SHP77 (cell line): ENCODE data around the gene RNF186.
A peak's percentile ranks its signal among the peaks of the same experiment; 100 is the strongest.
"Not testable (repeated sequence)": the region's sequence is repeated elsewhere in the genome, so short reads cannot be mapped to it uniquely, and the experiment has no call there.

Source experiments
- DNase-seq, 2 experiments: peaks; one replicate each; lab custom pipeline; 2025; lab: John Stamatoyannopoulos, UW

The RNF186 gene

DNA sequence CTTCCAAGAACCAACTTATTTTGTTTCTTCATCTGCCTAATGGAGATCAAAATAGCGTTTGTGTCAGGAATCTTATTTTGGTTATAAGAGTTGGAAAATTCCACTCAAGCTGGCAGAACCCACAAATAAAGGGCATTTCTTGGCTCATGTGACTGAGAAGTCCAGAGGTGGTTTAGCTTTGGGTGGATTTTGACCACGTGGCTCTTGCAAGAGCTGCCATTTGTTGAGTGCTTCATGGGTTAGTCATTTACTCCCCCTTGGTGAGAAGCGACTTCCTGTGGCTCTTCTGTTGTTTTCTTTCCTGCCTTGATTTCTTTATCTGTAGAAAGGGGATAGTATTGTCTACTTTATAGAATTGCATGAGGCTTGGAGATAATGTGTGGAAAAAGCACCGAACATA is 9.5 kb upstream of the RNF186 start:
- DNase-seq, result no peak

DNA sequence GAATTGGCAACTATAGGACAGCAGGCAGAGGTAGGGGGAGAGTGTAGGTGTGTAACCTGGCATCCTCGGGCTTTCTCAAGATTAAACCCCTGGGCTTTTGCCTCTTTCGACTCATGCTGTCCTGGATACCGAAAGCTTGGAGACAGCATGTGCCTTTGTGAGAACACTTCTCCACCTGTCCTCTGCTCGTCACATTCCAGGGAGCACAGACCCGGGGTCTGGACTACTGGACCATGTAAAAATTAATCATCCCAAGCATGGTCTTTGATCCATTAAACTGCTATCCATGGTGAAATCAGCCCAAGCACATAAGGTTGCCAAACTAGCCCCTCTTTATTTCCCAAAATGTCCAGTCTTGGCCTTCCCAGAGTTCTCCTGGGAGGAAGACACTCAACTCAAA is 9.0 kb upstream of the RNF186 start:
- DNase-seq, result no peak

DNA sequence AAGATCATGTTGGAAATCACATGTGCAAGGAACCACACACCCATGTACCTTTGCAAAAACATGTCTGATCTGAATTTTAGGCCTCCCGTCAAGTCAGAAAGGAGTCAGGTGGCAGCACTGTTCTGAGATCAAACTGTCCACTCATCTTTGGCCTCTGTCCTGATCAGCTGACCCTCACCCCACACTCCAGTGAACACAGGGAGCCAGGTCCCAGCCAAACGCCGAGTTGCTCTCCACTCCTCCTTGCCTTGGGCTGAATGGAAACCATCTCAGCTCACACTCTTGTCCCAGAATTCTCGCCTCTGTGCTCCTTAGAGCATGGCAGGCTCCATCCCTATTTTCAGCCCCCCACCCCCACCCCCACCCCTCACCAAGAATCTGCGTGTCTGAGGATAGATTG is 4.6 kb upstream of the RNF186 start:
- no peak for DNase-seq

DNA sequence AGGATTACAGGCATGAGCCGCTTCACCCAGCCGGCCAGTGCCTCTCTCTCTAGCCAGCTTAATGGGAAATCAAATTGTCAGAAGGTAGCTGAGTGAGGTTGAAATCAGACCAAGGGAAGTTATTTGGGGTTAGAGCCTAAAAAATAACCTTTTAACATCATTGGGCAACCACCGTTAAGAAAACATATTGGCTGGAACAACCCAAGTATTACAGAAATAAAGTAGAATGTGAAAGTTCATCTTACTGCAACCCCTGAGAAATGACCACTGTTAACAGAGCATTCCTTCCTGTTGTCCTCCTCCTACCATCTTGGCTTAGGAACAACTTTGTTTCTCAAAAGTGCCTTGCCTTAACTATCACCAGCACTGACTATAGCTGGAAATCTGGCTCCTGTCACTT is 3.2 kb upstream of the RNF186 start:
- no peak for DNase-seq

DNA sequence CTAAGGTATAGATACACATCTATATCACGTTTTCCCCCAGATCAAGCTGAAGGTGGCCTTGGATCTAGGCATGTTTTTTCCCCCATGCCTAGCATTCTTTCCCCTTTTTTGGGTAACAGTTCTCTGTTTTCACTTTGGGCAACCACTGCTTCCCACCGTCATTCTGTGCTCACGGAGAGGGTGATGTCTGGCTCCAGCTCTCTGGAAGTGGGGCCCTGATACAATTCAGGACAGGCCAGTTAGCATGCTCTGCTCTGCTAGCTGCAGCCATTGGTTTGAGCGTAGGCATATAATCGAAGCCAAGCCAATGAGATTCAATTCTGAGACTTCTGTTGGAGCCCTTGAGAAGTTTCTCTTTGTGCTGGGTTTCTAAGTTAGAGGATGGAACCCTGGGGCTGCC is 2.1 kb upstream of the RNF186 start:
- DNase-seq, result no peak

DNA sequence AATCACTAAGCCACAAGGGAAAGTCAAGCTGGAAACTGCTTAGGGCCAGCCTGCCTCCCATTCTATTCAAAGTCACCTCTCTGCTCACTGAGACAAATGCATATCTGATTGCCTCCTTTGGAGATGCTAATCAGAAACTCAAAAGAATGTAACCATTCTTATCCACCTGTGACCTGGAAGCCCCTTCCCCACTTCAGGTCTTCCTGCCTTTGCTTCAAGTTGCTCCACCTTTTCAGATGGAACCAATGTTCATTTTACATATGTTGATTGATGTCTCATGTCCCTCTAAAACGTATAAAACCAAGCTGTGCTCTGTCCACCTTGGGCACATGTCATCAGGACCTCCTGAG is 1.6 kb upstream of the RNF186 start:
- not testable (repeated sequence) for DNase-seq

DNA sequence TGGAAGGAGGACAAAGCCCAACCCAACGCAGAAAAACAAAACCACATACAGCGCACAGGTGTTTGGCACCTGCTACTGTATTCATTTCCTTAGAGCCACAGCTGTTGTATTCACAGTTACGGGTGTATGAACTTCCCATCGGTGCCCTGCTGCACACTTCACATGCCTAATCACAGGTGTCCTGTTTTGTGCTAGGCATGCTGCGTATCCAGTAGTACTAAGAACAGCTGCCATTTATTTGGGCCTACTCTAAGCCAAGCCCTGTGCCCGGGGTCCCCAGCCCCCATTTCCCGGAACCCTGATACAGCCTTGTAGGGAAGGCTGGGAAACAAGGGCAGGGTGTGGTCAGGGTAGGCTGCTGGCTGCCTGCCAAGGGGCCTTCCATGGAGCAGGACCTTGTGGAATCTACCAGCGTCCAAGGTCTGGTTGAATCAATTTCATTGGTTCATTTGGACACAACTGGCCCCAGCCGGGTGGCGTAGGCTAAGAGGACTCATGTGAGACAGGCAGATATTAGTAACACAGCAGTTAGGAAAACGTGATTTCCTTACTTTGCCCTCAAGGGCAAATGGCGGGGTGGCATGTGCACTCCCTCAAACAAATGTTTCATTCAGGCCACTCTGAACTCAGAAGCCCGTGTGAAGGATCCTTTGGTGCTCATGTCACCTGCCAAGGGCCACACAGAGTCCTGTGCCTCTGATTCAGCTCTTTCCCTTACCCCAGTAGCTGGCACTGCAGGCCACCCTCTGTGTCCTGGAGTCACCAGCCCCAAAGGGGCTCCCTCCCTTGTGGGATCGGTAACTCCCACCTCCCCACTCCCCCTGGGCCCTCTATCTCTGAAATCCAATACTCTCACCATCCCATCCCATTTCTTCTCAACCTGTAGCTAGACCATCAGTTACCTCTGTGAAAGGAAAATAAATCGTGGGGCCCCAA is 986 bp upstream of the RNF186 start:
- peak in 1 of 2 experiments; percentile 49 for DNase-seq

DNA sequence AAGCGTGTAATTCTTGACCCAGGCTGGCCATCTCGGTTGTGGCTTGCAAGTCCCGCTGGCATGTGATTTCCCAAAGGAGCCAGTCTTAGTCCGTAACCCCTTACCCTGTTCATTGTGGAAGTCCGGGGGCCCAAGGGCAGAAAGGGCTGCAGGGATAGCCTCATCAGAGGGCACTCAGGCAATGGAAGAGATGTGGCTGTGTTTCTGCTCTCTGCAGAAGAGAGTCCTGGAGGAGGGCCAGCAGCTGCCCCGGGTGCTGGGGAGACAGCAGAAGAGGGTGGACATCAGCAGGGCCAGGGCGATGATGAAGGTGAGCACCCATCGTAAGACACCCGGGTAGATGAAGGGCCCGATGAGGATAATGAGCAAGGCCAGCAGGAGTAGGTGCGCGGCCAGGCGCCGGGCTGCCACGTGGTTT is 830 bp downstream of the RNF186 start:
- no peak for DNase-seq

DNA sequence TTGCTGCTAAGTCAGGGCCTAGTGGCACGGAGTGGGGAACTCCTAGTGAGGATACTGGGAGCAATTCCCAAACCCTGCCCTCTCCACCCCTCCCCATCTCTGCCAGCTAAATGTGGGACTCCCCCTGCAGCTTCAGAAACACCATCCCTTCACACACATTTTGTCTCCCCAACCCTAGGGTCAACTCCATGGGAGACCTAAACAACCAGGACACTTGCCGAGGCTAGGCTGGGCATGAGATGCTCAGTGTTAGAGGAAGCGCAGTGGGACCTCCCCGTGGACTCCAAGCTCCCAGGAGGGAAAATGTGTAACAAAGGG is 1.5 kb downstream of the RNF186 start:
- no peak for DNase-seq

DNA sequence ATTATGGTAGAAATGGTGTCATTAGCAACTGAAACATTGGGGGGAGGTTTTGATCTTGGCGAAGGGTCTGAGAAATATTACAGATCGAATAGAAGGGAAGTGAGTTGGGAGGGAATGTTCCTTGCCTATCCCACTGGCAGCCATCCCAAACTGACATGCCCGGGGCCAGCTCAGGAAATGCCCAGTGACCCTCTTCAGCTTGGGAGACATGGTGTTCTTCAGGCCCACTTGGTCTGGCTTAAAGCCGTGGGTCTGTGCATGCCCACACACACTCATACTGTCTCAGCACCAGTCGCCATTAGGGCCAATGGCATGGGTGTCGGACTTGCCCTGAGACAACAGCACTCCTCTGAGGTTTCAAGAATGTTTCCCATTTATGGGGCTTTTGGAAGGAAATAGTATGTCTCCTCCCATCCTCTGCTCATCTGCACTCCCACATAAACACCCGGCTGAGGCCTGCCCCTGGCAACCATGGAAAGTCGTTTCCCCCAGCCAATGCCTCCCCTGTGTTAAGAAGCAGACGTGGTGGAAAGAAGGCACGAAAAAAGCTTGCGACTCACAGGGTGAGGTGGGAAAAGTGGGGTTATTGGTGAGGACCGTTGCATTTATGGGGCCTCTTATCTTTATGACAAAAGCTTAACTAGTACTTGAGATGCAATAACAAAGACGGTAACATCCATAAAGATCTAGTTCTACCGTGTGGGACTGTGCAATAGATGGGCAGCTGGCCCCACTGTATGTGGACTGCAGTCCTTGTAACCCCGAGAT is 2.0 kb downstream of the RNF186 start:
- no peak for DNase-seq

DNA sequence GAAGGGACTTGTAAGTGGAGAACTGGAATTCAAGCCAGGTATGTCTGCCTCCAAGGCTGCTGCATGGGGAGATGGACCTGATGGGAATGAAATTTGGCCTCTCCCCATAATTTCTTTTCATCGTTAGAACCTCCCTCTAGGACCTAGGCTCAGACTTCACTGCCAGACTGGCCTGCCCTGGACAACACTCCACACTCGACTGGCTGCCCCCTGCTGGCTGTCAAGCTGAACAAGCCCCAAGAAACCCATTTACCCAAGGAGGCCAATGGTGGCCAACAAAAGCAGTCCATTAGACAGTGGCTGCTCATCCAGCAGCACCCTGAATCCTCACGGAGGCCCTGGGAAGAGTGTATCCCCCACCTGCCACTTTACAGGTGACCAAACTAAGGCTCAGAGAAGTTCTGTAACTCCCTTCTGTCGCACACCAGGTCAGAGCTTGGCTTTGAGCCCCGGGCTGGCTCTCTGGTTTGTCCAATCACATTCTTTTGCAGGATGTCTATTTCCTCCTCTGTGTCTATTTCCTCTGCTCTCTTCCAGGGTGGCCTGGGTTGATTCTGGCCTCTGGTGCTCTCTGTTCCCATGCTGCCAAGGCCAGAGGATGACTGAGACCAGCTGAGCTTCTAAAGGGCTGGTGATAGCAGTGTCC is 3.8 kb downstream of the RNF186 start:
- peak in 1 of 2 experiments; percentile 15 for DNase-seq

DNA sequence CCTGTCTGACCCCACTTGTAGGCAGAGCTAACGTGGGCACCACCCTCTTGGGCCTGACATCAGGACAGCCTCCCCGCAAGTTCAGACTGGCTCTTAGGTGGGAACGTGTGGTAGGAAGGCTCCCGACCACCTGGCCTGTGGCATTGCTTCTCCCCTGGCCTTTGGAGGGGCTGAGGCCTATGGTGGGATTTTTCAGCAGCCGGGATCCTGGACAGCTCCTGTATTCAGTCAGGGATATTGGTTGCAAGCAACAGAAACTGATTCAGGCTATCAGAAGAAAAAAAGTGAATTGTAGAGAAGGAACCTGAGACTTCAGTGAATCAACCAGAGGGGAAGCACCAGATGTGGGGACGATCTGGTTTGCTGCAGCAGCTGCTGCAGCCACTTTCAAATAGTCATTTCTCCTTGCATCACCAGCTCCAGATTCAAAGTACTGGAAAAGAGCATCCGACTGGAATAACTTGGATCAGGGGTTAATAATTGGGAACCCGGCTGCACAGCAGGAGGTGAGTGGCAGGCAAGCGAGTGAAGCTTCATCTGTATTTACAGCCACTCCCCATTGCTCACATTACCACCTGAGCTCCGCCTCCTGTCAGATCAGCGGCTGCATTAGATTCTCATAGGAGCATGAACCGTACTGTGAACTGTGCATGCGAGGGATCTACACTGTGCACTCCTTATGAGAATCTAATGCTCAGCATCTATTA is 5.9 kb downstream of the RNF186 start:
- no peak for DNase-seq

DNA sequence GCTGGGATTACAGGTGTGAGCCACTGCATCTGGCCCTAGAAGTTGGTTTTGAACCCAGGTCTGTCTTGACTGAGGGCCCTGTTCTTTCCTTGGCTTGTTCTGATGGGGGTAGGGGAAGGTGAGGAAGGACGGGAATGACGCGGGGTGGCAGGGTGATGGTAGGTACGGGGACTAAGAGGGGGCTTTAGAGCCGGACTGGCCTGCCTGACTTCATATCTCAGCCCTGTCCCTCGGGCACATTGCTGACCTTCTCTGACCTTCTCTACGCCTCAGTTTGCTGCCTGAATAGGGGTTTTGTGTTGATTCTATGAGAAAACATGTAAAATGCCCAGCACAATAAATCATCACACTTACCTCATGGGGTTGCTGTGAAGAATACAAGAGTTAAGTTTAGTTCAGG is 6.7 kb downstream of the RNF186 start:
- DNase-seq, result no peak

DNA sequence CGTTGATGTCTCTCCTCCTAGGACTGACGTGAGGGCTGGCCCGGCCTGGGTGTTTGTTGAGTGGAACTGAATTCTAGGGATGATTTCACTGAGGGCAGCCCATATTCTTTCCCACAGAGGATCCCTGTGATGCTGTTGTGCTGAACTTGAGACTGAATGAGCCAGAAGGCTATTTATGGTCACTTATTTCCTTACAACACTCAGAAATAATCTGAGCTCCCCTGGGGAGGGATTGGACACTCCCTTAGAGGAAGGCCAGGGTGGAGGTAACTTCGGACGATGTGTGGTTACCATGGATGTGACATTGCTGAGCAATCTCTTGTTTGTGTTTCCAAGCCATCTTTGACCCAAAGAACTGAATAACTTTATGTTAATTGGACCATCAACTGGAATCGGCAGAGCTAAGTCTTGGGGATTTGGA is 10.2 kb downstream of the RNF186 start:
- DNase-seq, result no peak

DNA sequence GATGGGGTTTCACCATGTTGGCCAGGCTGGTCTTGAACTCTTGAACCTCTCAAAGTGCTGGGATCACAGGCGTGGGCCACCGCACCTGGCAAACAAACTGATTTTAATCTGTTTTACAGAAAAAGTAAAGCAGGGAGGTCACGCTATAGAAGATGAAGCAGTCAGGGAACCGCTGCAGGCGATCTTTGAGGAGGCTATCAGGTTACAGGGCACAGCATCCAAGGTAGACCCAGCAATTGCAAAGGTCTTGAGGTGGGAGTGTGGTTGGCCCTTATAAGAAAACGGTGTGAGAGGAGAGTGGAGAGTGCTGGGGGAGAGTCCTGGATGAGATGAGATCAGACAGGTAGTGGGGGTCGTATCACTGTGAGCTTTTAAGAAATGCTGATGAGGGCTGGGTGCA is 12.8 kb downstream of the RNF186 start:
- no peak for DNase-seq

DNA sequence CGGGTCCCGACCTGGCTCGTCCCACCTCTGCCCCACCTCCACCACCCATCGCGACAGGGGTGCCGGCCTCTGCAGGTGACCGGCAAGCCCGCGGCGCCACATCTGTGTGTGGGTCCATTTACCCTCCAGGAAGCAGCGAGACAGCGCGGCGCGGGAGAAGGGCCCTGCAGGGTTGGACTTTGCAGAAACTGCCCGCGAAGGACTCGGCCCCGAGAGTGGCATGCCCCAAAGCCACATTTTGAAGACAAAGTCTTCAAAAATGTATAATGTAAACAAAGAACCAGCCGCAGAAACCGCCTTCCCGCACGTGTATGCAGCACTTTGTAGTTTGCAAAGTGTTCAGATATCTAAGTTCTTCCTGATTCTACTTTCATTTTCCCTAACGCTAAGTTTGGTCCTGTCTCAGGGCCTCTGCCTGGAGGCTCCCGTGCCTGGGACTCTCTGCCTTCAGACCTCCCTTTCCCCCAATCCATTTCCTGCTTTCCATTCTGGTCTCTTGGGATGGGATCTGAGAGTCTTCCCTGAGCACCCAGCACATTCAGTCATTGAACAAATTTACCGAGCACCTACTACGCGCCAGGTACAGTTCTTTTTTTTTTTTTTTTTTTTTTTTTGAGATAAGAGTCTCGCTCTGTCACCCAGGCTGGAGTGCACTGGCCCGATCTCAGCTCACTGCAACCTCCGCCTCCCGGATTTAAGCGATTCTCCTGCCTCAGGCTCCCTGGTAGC is 14.8 kb downstream of the RNF186 start:
- DNase-seq, result no peak

DNA sequence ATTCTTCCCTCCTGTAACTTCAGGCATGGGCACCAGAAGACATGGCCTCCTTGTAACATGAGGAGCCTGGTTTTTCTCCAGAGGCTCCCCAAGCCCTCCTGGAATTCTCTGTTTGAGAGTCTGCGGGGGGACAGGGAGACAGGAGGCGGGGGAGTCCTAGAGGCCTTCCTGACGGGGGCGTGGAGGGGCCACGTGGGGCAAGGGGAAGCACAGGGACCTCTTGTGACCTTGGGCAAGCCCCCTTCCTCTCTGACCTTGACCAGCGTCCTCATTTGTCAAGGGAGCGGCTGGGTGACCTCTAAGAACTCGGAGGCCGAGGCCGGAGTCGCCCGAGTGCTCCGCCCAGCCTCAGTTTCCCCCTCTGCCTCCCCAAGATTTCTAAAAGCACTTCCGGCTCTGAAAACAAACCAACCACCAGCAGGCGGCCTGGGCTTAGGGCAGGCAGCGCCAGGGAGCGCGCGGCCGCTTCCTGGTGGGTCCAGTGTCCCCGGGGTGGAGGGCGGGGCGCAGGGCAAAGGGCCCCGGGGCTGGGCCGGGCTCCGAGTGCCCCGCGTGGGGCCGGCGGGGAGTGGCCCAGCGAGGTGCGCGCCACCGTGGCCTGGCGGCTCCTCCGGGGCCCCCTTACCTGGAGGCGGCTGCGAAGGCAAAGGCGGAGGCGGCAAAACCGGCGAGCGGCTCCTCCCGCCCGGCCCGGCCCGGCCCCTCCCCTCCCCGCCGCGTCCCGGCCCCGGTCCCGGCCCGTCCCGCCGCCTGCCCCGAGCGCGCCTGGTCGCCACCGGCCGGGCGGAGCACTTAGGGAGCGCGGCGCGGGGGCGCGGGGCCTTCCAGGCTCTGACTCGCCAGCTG is 15.6 kb downstream of the RNF186 start, which contains the start of gene TMCO4:
TSS of gene TMCO4 (minus strand) at position 687 of the 846 bp plus-strand sequence. CDS start 19,158 bp downstream, outside the sequence.
- DNase-seq, result no peak

DNA sequence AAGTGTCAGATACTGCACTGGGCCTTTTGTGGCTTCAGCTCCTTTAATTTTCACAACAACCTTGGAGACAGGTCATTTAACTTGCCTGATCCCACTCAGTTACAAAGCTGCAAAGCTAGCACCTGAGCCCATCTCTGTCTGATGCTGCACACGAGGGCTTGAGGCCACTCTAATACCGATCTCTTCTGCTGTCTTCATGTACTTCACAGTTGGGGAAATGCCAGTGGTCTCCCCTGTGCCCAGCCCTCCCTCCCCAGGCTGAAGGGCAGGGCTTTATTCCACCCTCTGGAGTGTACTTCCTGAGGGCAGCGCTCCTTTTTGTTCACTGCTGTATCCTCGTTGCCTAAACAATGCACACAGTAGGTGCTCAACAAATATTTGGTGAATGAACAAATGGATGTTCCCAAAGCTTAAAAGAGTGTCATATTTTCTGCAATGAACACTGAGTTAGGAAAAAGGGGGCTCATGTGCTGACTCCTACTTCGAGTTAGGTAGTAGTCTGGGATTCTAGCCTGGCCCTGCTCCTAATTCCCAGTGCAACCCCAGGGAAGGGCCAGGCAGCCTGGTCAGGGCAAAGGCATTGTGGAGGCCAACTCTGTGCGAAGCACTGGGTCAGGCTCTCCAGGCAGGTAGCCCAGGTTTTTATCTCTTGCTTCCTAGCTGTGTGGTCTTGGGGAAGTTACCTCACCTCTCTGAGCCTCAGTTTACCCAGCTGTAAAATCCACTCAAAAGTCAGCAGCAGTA is 16.4 kb downstream of the RNF186 start:
- DNase-seq, result no peak

DNA sequence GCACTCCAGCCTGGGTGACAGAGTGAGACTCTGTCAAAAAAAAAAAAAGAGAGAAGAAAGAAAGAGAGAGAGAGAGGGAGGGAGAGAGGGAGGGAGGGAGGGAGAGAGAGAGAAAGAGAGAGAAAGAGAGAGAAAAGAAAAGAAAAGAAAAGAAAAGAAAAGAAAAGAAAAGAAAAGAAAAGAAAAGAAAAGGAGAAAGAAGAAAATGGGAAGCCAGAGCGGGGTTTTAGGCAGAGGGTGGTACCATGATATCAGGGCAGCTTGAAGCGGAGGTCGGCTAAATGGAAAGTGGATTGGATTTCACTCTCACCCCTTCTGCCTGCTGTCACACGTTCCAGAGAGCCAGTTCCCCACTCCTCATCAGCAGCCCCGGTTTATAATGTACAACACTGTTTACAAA is 17.3 kb downstream of the RNF186 start:
- DNase-seq, result no peak

DNA sequence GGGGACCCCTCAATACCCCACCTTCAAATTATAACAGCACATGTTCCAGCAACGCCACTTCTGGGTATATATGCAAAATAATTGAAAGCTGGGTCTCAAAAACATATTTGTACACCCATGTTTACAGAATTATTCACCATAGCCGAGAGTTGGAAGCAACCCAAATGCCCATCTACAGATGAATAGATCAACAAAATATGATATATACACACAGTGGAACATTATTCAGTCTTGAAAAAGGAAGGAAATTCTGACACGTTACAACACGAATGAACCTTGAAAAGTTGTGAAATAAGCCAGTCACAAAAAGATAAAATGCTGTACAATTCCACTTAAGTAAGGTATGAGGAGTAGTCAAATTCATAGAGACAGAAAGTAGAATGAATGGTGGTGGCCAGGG is 20.5 kb downstream of the RNF186 start:
- DNase-seq, result no peak
